GM23338 (cell line): ENCODE data around the gene PPP6R2. TPM values are rescaled to one million over a fixed set of nuclear protein-coding genes. Genes with fewer than 3 reads are reported as not detected.
A peak's percentile ranks its signal among the peaks of the same experiment; 100 is the strongest.

Experiments used
- ATAC-seq: fragments of 200-7000 bp; cut with Tn5 transposase; 3 replicates; pipeline ENCODE4 v1.9.1; 2020
- DNase-seq: peaks from one replicate; pipeline ENCODE4 v3.0.0-alpha.2; 2015; ENCODE audit warnings: low spot score
- H2AFZ ChIP-seq: fragments of 200-600 bp; sonication (generic); 2 replicates; pipeline ENCODE4 v1.8.0; 2016; ENCODE audit warnings: antibody characterized with exemption, mild to moderate bottlenecking, moderate library complexity
- H3F3A ChIP-seq: fragments of 200-600 bp; sonication (generic); replicated peaks from 2 replicates; pipeline ENCODE4 v1.8.0; 2017; ENCODE audit warnings: antibody characterized with exemption, mixed run types, low read depth
- H3K27ac ChIP-seq: fragments of 200-600 bp; sonication (generic); 2 replicates; pipeline ENCODE4 v1.6.1; 2016; ENCODE audit warnings: low read depth
- H3K27me3 ChIP-seq: fragments of 200-600 bp; sonication (generic); 2 replicates; pipeline ENCODE4 v1.8.0; 2016; ENCODE audit warnings: mild to moderate bottlenecking, mixed run types, moderate library complexity; ENCODE audit not compliant: insufficient read depth
- H3K36me3 ChIP-seq: fragments of 200-600 bp; sonication (generic); 2 replicates; pipeline ENCODE4 v1.8.0; 2016; ENCODE audit warnings: mild to moderate bottlenecking; ENCODE audit not compliant: insufficient read depth
- H3K4me1 ChIP-seq: fragments of 200-600 bp; sonication (generic); 2 replicates; pipeline ENCODE4 v1.8.0; 2016; ENCODE audit warnings: mild to moderate bottlenecking, moderate library complexity; ENCODE audit not compliant: insufficient read depth
- H3K4me2 ChIP-seq: fragments of 200-600 bp; sonication (generic); 2 replicates; pipeline ENCODE4 v1.7.1; 2017; ENCODE audit warnings: mixed run types
- H3K4me3 ChIP-seq: fragments of 200-600 bp; sonication (generic); 2 replicates; pipeline ENCODE4 v1.6.1; 2016; ENCODE audit warnings: mixed run types
- H3K79me2 ChIP-seq: fragments of 200-600 bp; sonication (generic); replicated peaks from 2 replicates; pipeline ENCODE4 v1.8.0; 2017; ENCODE audit warnings: mild to moderate bottlenecking; ENCODE audit not compliant: insufficient read depth
- H3K9me2 ChIP-seq: fragments of 200-600 bp; sonication (generic); 2 replicates; pipeline ENCODE4 v1.8.0; 2017; ENCODE audit not compliant: insufficient read depth
- H4K20me1 ChIP-seq: fragments of 200-600 bp; sonication (generic); replicated peaks from 2 replicates; pipeline ENCODE4 v1.8.0; 2017; ENCODE audit warnings: mild to moderate bottlenecking; ENCODE audit not compliant: insufficient read depth
- H3K27ac Mint-ChIP-seq: 2 replicates; pipeline ENCODE4 v1.8.0; 2020; ENCODE audit warnings: inconsistent platforms, mild to moderate bottlenecking, moderate library complexity, mixed read lengths
- H3K27me3 Mint-ChIP-seq: 3 replicates; pipeline ENCODE4 v1.8.0; 2022; ENCODE audit warnings: low read depth, mild to moderate bottlenecking, moderate library complexity, mixed read lengths, inconsistent platforms; ENCODE audit not compliant: insufficient read depth, poor library complexity
- H3K36me3 Mint-ChIP-seq: 3 replicates; pipeline ENCODE4 v1.8.0; 2021; ENCODE audit warnings: low read depth, mild to moderate bottlenecking, inconsistent platforms, moderate library complexity, mixed read lengths
- H3K4me1 Mint-ChIP-seq: 3 replicates; pipeline ENCODE4 v1.8.0; 2020; ENCODE audit warnings: mild to moderate bottlenecking, inconsistent platforms, mixed read lengths
- H3K4me3 Mint-ChIP-seq: 3 replicates; pipeline ENCODE4 v1.8.0; 2021; ENCODE audit warnings: moderate library complexity, mild to moderate bottlenecking, inconsistent platforms, mixed read lengths
- H3K9me3 Mint-ChIP-seq: 3 replicates; pipeline ENCODE4 v1.8.0; 2020; ENCODE audit warnings: moderate library complexity, mild to moderate bottlenecking, inconsistent platforms, mixed read lengths
- NANOG ChIP-seq: IDR thresholded peaks from 2 replicates; pipeline ENCODE4 v1.6.1; 2016; ENCODE audit warnings: antibody characterized with exemption, borderline replicate concordance
- POLR2AphosphoS5 ChIP-seq: IDR thresholded peaks from 2 replicates; pipeline ENCODE4 v1.6.1; 2016; ENCODE audit warnings: antibody characterized with exemption, low read depth
- STAT1 ChIP-seq: IDR thresholded peaks from one replicate; pipeline ENCODE4 v1.6.1; 2016; ENCODE audit warnings: antibody characterized with exemption; ENCODE audit not compliant: unreplicated experiment
- ZNF114 ChIP-seq: fragments of 250-450 bp; sonication (Bioruptor Pico); IDR thresholded peaks from 2 replicates; pipeline ENCODE4 v1.5.0; 2020; ENCODE audit warnings: mild to moderate bottlenecking, moderate library complexity
- ZNF331 ChIP-seq: fragments of 250-450 bp; sonication (Bioruptor Pico); IDR thresholded peaks from 2 replicates; pipeline ENCODE4 v1.5.0; 2020; ENCODE audit warnings: low read depth, mild to moderate bottlenecking, moderate library complexity
- polyA plus RNA-seq: library from polyadenylated mRNA; unstranded; fragments of >200 nt; fragmentation: Nextera tagmentation; extraction: Ambion mirVana; gene quantifications from 2 replicates; pipeline ENCODE4 v1.2.1, GENCODE V29; 2016
- total RNA-seq: library from RNA; depleted of rRNA; stranded (reverse); fragments of >200 nt; shearing (Covaris generic); gene quantifications from 2 replicates; pipeline ENCODE4 v1.2.3, GENCODE V29; 2014
- TF ChIP-seq, protein P1 (sequence below): fragments of 250-450 bp; sonication (Bioruptor Pico); IDR thresholded peaks from 2 replicates; pipeline ENCODE4 v1.5.0; 2020; ENCODE audit warnings: mild to moderate bottlenecking, moderate library complexity
- TF ChIP-seq, protein P2 (sequence below), 2 experiments: fragments of 200-600 bp in 1 of 2; sonication (generic) in 1 of 2; conservative IDR thresholded peaks; 2 replicates each; pipeline versions ENCODE4 v1.5.1 to v1.6.1; 2016 to 2017; ENCODE audit warnings: antibody characterized with exemption in 2 of 2, low read depth in 2 of 2, mild to moderate bottlenecking in 2 of 2, moderate library complexity in 1 of 2

PPP6R2 gene
- total and polyA plus RNA-seq, 2 experiments from 2014 or later = 11.9 to 45.8 TPM

DNA sequence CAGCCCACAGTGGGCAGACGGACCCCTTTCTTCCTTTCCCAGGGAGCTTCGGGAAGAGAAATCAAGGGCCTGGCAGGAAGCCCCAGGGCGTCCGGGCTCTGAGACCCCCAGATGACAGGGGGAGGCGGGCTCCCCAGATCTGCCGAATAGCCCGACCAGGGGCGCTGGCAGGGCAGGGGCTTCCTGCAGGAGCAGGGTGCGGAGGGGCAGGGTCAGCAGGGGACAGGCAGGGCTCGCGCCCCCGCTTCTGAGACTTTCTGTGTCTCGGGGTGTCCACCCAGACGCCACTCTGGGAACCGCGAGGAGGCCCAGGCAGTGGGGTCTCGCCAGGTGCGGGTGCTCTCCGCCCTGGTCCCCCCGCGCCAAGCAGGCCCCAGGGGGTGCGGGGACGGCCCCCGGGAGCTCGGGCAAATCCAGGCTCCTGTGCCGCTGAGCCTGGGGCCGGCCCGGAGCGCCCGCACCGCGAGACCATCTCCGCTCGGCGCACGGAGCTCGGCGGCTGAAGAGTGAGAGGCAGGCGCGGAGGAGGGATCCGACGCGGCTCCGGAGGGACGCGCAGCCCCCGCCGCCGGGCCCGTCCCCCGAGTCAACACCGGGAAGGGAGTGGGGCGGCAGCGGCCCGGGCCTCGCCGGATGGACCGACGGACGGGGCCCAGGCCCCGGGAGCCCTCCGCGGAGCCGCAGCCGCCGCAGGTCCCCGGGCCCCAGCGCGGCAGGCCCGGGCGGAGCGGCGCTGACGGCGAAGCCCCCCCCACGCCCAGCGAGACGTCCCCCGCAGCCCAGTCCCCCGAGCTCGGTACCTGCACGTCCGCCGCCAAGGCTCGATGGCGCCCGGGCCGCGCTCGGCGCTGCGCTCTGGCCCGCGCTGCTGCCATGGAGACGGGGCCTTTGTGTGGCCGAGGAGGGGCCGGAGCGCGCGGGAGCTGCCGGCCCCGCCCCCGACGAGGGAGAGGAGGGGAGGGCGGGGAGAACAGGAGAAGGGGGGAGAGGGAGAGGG is 36.1 kb upstream of the PPP6R2 start, which contains the start of gene PLXNB2:
PLXNB2 (minus strand) TSS at position 894 of the 997 bp plus-strand sequence. CDS start 17,062 bp downstream, outside the sequence.
- Histone ChIP-seq H3K4me2 (peak within 1 kb of the TSS; percentile 88), H2AFZ (peak within 1 kb of the TSS; percentile 52; the same call in 1 of the 2 replicates)

DNA sequence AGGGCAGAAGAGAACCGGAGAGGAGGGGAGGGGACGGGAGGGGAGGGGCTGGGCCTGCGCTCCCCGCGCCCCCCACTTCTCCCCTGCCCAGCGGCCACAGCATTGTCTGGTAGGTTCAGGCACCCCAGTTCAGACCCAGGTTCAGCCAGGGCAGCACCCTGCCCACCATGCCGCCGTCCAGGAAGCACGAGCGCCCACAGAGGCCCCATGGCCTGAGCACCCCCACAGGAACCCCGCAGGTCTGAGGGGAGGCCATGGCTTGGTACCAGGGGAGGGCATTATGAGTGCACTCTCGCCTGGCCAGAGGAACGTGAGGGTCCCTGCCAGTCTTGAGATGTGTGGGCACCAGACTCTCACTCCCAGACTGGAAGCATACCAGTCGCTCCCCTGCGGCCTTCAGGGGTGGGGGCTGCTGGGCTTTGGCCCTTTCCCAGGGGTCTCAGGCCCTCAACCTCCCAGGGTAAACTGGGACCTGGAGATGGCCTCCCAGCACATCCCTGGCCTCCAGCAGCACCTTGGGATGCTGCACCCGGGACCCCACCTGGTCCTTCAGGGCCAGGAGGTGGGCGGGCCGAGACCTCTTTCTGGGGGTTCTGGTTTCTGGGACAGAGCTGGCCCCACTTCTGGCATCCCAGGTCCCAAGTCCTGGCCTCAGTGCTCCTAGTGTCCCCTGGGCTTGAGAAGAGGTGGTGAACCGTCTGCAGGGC is 35.1 kb upstream of the PPP6R2 start:
- Histone ChIP-seq H3K27ac (no peak overlapping the region), H3K4me1 (peaks cover 19% of the 10 kb centered on the region; the same call in 1 of the 2 replicates), H3K36me3 (no peaks in the 10 kb centered on the region), H3K9me2 (no peaks in the 10 kb centered on the region), H3F3A (0 out of 2 replicates have a peak, but pooled peaks cover 6% of the 10 kb centered on the region), H3K4me3 (no peak overlapping the region), H2AFZ (no peak overlapping the region), H3K27me3 (peaks cover 11% of the 10 kb centered on the region), H3K79me2 (no peaks in the 10 kb centered on the region), H3K4me2 (no peak overlapping the region), H4K20me1 (peaks cover 5% of the 10 kb centered on the region)
- Mint-ChIP-seq H3K4me3 (no peak overlapping the region), H3K4me1 (peaks cover 20% of the 10 kb centered on the region), H3K36me3 (no peaks in the 10 kb centered on the region), H3K27me3 (peaks cover 28% of the 10 kb centered on the region), H3K27ac (no peak overlapping the region), H3K9me3 (no peaks in the 10 kb centered on the region)
- TF ChIP-seq, protein P1, sequence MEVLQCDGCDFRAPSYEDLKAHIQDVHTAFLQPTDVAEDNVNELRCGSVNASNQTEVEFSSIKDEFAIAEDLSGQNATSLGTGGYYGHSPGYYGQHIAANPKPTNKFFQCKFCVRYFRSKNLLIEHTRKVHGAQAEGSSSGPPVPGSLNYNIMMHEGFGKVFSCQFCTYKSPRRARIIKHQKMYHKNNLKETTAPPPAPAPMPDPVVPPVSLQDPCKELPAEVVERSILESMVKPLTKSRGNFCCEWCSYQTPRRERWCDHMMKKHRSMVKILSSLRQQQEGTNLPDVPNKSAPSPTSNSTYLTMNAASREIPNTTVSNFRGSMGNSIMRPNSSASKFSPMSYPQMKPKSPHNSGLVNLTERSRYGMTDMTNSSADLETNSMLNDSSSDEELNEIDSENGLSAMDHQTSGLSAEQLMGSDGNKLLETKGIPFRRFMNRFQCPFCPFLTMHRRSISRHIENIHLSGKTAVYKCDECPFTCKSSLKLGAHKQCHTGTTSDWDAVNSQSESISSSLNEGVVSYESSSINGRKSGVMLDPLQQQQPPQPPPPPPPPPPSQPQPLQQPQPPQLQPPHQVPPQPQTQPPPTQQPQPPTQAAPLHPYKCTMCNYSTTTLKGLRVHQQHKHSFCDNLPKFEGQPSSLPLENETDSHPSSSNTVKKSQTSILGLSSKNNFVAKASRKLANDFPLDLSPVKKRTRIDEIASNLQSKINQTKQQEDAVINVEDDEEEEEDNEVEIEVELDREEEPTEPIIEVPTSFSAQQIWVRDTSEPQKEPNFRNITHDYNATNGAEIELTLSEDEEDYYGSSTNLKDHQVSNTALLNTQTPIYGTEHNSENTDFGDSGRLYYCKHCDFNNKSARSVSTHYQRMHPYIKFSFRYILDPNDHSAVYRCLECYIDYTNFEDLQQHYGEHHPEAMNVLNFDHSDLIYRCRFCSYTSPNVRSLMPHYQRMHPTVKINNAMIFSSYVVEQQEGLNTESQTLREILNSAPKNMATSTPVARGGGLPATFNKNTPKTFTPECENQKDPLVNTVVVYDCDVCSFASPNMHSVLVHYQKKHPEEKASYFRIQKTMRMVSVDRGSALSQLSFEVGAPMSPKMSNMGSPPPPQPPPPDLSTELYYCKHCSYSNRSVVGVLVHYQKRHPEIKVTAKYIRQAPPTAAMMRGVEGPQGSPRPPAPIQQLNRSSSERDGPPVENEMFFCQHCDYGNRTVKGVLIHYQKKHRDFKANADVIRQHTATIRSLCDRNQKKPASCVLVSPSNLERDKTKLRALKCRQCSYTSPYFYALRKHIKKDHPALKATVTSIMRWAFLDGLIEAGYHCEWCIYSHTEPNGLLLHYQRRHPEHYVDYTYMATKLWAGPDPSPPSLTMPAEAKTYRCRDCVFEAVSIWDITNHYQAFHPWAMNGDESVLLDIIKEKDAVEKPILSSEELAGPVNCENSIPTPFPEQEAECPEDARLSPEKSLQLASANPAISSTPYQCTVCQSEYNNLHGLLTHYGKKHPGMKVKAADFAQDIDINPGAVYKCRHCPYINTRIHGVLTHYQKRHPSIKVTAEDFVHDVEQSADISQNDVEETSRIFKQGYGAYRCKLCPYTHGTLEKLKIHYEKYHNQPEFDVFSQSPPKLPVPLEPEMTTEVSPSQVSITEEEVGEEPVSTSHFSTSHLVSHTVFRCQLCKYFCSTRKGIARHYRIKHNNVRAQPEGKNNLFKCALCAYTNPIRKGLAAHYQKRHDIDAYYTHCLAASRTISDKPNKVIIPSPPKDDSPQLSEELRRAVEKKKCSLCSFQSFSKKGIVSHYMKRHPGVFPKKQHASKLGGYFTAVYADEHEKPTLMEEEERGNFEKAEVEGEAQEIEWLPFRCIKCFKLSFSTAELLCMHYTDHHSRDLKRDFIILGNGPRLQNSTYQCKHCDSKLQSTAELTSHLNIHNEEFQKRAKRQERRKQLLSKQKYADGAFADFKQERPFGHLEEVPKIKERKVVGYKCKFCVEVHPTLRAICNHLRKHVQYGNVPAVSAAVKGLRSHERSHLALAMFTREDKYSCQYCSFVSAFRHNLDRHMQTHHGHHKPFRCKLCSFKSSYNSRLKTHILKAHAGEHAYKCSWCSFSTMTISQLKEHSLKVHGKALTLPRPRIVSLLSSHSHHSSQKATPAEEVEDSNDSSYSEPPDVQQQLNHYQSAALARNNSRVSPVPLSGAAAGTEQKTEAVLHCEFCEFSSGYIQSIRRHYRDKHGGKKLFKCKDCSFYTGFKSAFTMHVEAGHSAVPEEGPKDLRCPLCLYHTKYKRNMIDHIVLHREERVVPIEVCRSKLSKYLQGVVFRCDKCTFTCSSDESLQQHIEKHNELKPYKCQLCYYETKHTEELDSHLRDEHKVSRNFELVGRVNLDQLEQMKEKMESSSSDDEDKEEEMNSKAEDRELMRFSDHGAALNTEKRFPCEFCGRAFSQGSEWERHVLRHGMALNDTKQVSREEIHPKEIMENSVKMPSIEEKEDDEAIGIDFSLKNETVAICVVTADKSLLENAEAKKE (CRISPR knock-in tag) = no peak
- TF ChIP-seq STAT1 (no peak), NANOG (no peak), ZNF114 (no peak)
- TF ChIP-seq, protein P2, sequence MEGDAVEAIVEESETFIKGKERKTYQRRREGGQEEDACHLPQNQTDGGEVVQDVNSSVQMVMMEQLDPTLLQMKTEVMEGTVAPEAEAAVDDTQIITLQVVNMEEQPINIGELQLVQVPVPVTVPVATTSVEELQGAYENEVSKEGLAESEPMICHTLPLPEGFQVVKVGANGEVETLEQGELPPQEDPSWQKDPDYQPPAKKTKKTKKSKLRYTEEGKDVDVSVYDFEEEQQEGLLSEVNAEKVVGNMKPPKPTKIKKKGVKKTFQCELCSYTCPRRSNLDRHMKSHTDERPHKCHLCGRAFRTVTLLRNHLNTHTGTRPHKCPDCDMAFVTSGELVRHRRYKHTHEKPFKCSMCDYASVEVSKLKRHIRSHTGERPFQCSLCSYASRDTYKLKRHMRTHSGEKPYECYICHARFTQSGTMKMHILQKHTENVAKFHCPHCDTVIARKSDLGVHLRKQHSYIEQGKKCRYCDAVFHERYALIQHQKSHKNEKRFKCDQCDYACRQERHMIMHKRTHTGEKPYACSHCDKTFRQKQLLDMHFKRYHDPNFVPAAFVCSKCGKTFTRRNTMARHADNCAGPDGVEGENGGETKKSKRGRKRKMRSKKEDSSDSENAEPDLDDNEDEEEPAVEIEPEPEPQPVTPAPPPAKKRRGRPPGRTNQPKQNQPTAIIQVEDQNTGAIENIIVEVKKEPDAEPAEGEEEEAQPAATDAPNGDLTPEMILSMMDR (conservative IDR thresholded peaks at IDR 0.05; ENCODE audit: low read depth in 2 of 2) = no peak
- ATAC-seq (no peak), DNase-seq (no peak)

More for the DNA sequence above, 36.1 kb upstream of the PPP6R2 start, which contains the start of gene PLXNB2:
- DNase-seq (peak; percentile 83), ATAC-seq (peak; percentile 22)
- Histone ChIP-seq H3K36me3 (no peaks in the 10 kb centered on the region), H3K4me1 (peaks cover 19% of the 10 kb centered on the region; the same call in 1 of the 2 replicates), H4K20me1 (peaks cover 5% of the 10 kb centered on the region), H3K9me2 (no peaks in the 10 kb centered on the region), H3K79me2 (no peaks in the 10 kb centered on the region), H3K27ac (no peak within 1 kb of the TSS), H3F3A (0 out of 2 replicates have a peak, but pooled peaks cover 6% of the 10 kb centered on the region), H3K27me3 (peaks cover 11% of the 10 kb centered on the region), H3K4me3 (peak within 1 kb of the TSS; percentile 69)
- no peak for TF ChIP-seq ZNF331 (CRISPR knock-in tag)
- TF ChIP-seq POLR2AphosphoS5 = peak; percentile 47; the same call in 1 of the 2 replicates
- Mint-ChIP-seq H3K4me1 (peaks cover 20% of the 10 kb centered on the region), H3K36me3 (no peaks in the 10 kb centered on the region), H3K27ac (no peak within 1 kb of the TSS), H3K9me3 (no peaks in the 10 kb centered on the region), H3K4me3 (peak within 1 kb of the TSS; percentile 70; the same call in 2 of the 3 replicates), H3K27me3 (peaks cover 29% of the 10 kb centered on the region)
